Omental fat pad (tissue), 4 donors: ENCODE measurements around the gene OSCP1. TPM values are rescaled to one million over a fixed set of nuclear protein-coding genes. Genes with fewer than 3 reads are reported as not detected.

ENCODE experiments used
- ATAC-seq: fragments of 150-250 bp; one replicate; pipeline ENCODE4 v1.9.1; 2016; ENCODE audit warnings: mild to moderate bottlenecking, moderate library complexity; ENCODE audit not compliant: low FRiP score
- DNase-seq: peaks from one replicate; pipeline ENCODE4 v3.0.0-alpha.2; 2019; ENCODE audit warnings: low spot score
- small RNA-seq: library from RNA; depleted of rRNA; stranded (forward); fragments of <200 nt; gene quantifications from one replicate; pipeline ENCODE3, GENCODE V24; 2016
- total RNA-seq, 4 donors: library from RNA; depleted of rRNA; stranded (reverse); fragments of >200 nt; gene quantifications; one replicate each; pipeline ENCODE4 v1.1.0, GENCODE V29; 2016
- TF ChIP-seq, protein P1 (sequence below), 3 donors: fragments of 450-650 bp; IDR thresholded peaks; one replicate each; pipeline ENCODE4 v1.5.1; 2016 to 2017; ENCODE audit warnings: antibody characterized with exemption in 3 of 3, mild to moderate bottlenecking in 3 of 3, moderate library complexity in 2 of 3

The OSCP1 gene
- total RNA-seq, 4 donors from 2014 or later, result 5.0 to 7.2 (median 6.6) TPM

DNA sequence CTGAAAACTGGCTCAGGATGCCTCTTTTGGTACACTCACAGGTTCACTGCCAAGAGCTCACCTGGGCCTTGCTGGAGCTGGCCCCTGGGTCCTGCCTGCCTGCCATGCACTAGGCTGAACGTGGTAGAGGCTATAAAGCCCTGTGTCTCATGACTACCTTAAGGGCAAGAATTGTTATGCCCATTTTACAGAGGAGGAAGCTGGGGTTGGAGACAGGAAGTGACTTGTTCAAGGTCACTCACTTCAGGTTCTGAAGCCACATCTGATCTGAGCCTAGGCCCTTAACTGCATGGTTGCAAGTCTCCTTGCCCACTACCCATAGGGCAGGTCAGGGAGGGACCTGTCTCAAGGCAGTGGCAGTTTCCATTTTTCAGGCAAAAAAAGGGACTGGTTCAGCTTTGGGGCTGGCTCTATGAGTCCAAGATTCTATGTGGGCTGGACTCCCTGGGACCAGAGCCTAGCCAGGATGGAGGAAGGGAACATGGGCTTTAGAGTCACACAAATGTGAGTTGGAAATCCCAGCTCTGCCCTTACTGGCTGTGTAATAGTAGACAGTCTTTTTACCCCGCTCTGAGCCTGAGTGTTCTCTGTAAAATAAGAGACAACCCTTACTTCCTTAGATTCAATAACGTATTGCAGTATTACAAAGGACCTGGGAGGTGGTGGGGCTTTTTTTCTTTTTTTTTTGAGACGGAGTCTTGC lies 72.3 kb downstream of the OSCP1 start:
- TF ChIP-seq, protein P1, sequence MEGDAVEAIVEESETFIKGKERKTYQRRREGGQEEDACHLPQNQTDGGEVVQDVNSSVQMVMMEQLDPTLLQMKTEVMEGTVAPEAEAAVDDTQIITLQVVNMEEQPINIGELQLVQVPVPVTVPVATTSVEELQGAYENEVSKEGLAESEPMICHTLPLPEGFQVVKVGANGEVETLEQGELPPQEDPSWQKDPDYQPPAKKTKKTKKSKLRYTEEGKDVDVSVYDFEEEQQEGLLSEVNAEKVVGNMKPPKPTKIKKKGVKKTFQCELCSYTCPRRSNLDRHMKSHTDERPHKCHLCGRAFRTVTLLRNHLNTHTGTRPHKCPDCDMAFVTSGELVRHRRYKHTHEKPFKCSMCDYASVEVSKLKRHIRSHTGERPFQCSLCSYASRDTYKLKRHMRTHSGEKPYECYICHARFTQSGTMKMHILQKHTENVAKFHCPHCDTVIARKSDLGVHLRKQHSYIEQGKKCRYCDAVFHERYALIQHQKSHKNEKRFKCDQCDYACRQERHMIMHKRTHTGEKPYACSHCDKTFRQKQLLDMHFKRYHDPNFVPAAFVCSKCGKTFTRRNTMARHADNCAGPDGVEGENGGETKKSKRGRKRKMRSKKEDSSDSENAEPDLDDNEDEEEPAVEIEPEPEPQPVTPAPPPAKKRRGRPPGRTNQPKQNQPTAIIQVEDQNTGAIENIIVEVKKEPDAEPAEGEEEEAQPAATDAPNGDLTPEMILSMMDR (IDR thresholded peaks at IDR 0.05), result no peak
- ATAC-seq (no peak), DNase-seq (no peak)

DNA sequence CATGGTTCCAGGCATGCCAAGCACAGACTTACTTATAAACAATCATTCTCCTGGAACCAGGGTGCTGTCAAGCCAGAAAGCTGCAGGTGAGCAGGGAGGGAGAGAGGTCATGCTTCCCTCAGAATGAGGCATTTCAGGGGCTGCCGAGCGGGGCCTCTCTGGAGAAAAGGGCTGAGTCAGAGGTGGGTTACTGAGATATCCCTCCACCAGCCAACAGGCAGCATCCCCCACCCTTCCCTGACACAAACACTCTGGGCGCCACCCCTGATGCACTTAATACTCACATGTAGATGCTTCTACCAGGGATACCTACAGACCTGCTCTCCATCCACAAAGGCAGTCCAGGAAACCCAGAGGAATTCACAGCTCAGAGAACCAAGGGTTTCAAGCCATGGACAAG lies 77.6 kb downstream of the OSCP1 start:
- no peak for ATAC-seq
- TF ChIP-seq, protein P1 (IDR thresholded peaks at IDR 0.05), result no peak
- no peak for DNase-seq

DNA sequence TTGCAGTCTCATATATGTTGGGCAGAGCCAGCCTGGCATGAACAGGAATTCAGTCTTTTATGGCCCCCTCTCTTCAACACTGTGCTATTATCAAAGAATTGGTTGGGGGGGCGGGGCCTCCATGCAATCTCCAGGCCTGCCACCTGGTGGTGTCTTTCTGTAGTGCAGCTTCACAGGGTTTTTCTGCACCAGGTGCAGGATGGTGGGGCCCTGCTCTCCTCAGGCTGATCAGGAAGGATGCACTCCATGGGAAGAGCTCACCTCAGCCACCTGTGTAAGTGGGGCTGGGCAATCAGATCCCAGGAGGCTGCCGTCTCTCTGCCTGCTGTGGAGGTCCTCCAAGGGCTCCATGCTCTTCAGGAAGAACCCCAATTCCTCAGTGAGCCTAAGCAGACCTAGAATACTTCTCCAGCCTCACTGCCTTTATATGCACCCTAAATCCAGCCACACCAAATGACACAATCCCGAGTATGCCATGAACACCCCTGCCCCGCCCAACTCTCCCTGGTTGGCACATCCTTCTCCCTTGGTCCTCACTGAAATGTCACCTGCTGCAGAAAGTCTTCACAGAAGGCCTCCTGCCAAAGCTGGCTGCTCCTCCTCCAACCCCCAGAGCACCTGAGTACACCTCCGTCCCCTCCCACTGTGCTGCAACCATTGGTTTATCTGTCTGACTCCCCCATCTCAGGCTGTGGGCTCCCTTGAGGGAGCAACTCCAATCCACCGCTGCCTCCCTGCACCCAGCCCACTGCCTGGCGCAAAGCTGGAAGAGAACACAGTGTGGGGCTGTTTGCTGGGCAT lies 81.0 kb downstream of the OSCP1 start:
- ATAC-seq (no peak), DNase-seq (peak; percentile 97)
- TF ChIP-seq, protein P1 (IDR thresholded peaks at IDR 0.05), result peak in 2 of 3 donors; percentile 74 to 88

Small RNA genes lying within 50 kb of the gene (small RNA-seq; reads per million reads assigned to genes)
- gene RNU4-27P (not detected), gene SNORA63C (2.4 reads per million, percentile 51 among the genes with 10 or more reads in this experiment)

Other genes starting within 250 kb of the OSCP1 start
- gene THRAP3, start 226.0 kb downstream of the OSCP1 start, total RNA-seq, result 10 to 100 TPM; 77.2 to 99.5 (median 86.2) TPM
- 1 to 10 TPM in 2 of 4 donors, under 1 TPM in 2; 0.63 to 3.1 (median 1.4) TPM for gene SH3D21, start 144.1 kb downstream of the OSCP1 start, total RNA-seq
- 100 to 1,000 TPM in 1 of 4 donors, 10 to 100 TPM in 3; 40.6 to 107 (median 52.4) TPM for gene EVA1B, start 126.8 kb downstream of the OSCP1 start, total RNA-seq
- gene STK40, start 64.5 kb downstream of the OSCP1 start, total RNA-seq, result 10 to 100 TPM; 36.1 to 75.5 (median 47.3) TPM
- 10 to 100 TPM; 28.7 to 57.8 (median 38.3) TPM for gene LSM10, start 52.5 kb downstream of the OSCP1 start, total RNA-seq
- gene MRPS15, start 13.9 kb upstream of the OSCP1 start, total RNA-seq, result 10 to 100 TPM; 57.3 to 79.2 (median 71.7) TPM
- gene CSF3R, start 32.5 kb upstream of the OSCP1 start, total RNA-seq, result 100 to 1,000 TPM in 1 of 4 donors, 10 to 100 TPM in 3; 18.9 to 258 (median 41.8) TPM